Measurements from ENCODE around the gene LRRTM3. TPM values are rescaled to one million over a fixed set of nuclear protein-coding genes. Genes with fewer than 3 reads are reported as not detected.

The LRRTM3 gene
- total RNA-seq, 1 experiment from 2014 or later = 0.96 TPM

GRCh38 chr10:66919248-66919647, 6.6 kb upstream of the LRRTM3 start:
- WGBS (ENCODE audit: extremely low coverage, insufficient read length, low lambda C conversion rate) = no CpG with 5 or more reads among the region's 2 CpGs
- peaks cover 0 to 11% (median 7%) of the 10 kb centered on the region in 3 experiments; a peak in 4 of 7 replicates for H3K36me3 Mint-ChIP-seq (ENCODE audit: insufficient read depth in 1 of 3, low read depth in 3 of 3)
- H2BK5ac ChIP-seq (ENCODE audit: insufficient read length, low read length) = no peak overlapping the region

More at GRCh38 chr10:66919248-66919647, 6.6 kb upstream of the LRRTM3 start:
- H3K27me3 ChIP-seq (ENCODE audit: insufficient read depth, low read length) = no peaks in the 10 kb centered on the region
- no peak overlapping the region for H2AFZ ChIP-seq (ENCODE audit: low read length)
- no peaks in the 10 kb centered on the region for H3K4me1 ChIP-seq (ENCODE audit: insufficient read depth, low read length)
- H4K5ac ChIP-seq (ENCODE audit: insufficient read length, low read depth, low read length) = no peak overlapping the region
- H4K91ac ChIP-seq (ENCODE audit: insufficient read length, low read depth, low read length) = no peak overlapping the region
- Mint-ChIP-seq H3K4me1 (peaks cover 8 to 16% of the 10 kb centered on the region in 2 experiments), H3K4me3 (no peak overlapping the region), H3K27me3 (ENCODE audit: low read depth) (0 out of 2 replicates have a peak, but pooled peaks cover 3% of the 10 kb centered on the region), H3K27ac (no peak overlapping the region), H3K9me3 (peaks cover 3 to 7% of the 10 kb centered on the region in 2 experiments; a peak in 3 of 5 replicates)
- no peak overlapping the region for H3K18ac ChIP-seq (ENCODE audit: insufficient read length, low read depth, low read length)
- H3K4me2 ChIP-seq (ENCODE audit: insufficient read depth, insufficient read length, low read length) = no peak overlapping the region
- no peak overlapping the region for H3K23ac ChIP-seq (ENCODE audit: insufficient read length, low read depth, low read length)
- H2BK12ac ChIP-seq (ENCODE audit: insufficient read length, low read depth, low read length) = no peak overlapping the region
- no peak overlapping the region for H2AK5ac ChIP-seq (ENCODE audit: insufficient read length, low read length)
- H3T11ph ChIP-seq (ENCODE audit: low read length) = no peak overlapping the region
- no peak overlapping the region for H3K4ac ChIP-seq (ENCODE audit: low read depth, low read length)
- H2BK15ac ChIP-seq (ENCODE audit: low read depth, low read length) = no peak overlapping the region
- TF ChIP-seq CTCF (conservative IDR thresholded peaks at IDR 0.05) = no peak
- H3K79me1 ChIP-seq (ENCODE audit: insufficient read depth, low read depth, low read length, poor library complexity, severe bottlenecking) = no peaks in the 10 kb centered on the region
- no peak overlapping the region for H2BK120ac ChIP-seq (ENCODE audit: low read depth, low read length, poor library complexity, severe bottlenecking)
- no peaks in the 10 kb centered on the region for H3K9me3 ChIP-seq (ENCODE audit: control insufficient read depth, low read depth, low read length)
- H3K79me2 ChIP-seq (ENCODE audit: insufficient read depth, low read length) = no peaks in the 10 kb centered on the region
- DNase-seq = no peak
- no peak overlapping the region for H4K8ac ChIP-seq (replicated peaks; ENCODE audit: insufficient read length, low read depth, low read length)
- no peak overlapping the region for H3K14ac ChIP-seq (ENCODE audit: insufficient read depth, low read length)
- H3K9ac ChIP-seq (ENCODE audit: extremely low read depth, insufficient read length, low read length) = no peak overlapping the region
- no peak overlapping the region for H2BK20ac ChIP-seq (ENCODE audit: low read depth, low read length, poor library complexity, severe bottlenecking)
- H3K27ac ChIP-seq (ENCODE audit: insufficient read length, low read depth, low read length) = no peak overlapping the region
- no peaks in the 10 kb centered on the region for H3K23me2 ChIP-seq (ENCODE audit: insufficient read length, low read depth, low read length, poor library complexity, severe bottlenecking)
- no peaks in the 10 kb centered on the region for H4K20me1 ChIP-seq (ENCODE audit: control insufficient read depth, insufficient read depth, insufficient read length)
- no peak overlapping the region for H3K56ac ChIP-seq (ENCODE audit: insufficient read length, low read depth, low read length)
